ENCODE data around the gene GAL.

The GAL gene

DNA sequence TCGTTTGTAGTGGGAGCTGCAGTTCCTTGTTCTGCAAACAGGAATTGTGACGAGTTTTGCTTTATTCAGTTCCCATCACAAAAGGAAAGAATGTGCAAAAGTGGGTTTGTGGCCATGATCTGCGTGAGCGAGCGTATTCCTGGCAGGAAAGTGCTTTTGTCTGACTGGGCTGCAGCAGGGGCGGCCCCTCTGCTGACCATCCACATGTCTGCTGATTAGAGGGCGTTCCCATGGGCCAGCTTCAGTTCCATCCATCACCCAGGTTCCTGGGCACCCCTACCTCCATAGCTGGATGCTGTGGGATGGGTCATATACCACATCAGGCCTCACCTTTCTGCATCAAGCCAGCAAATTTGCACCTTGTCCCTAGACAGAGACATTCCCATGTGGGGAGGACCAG lies 28.9 kb upstream of the GAL start:
- H3K4me3 ChIP-seq (ENCODE audit: low read depth, low read length): no peak overlapping the region
- TF ChIP-seq, protein P1, sequence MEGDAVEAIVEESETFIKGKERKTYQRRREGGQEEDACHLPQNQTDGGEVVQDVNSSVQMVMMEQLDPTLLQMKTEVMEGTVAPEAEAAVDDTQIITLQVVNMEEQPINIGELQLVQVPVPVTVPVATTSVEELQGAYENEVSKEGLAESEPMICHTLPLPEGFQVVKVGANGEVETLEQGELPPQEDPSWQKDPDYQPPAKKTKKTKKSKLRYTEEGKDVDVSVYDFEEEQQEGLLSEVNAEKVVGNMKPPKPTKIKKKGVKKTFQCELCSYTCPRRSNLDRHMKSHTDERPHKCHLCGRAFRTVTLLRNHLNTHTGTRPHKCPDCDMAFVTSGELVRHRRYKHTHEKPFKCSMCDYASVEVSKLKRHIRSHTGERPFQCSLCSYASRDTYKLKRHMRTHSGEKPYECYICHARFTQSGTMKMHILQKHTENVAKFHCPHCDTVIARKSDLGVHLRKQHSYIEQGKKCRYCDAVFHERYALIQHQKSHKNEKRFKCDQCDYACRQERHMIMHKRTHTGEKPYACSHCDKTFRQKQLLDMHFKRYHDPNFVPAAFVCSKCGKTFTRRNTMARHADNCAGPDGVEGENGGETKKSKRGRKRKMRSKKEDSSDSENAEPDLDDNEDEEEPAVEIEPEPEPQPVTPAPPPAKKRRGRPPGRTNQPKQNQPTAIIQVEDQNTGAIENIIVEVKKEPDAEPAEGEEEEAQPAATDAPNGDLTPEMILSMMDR (IDR thresholded peaks at IDR 0.05; ENCODE audit: low read depth, low read length, missing control alignments): no peak
- no peak for DNase-seq (ENCODE audit: low read depth)

DNA sequence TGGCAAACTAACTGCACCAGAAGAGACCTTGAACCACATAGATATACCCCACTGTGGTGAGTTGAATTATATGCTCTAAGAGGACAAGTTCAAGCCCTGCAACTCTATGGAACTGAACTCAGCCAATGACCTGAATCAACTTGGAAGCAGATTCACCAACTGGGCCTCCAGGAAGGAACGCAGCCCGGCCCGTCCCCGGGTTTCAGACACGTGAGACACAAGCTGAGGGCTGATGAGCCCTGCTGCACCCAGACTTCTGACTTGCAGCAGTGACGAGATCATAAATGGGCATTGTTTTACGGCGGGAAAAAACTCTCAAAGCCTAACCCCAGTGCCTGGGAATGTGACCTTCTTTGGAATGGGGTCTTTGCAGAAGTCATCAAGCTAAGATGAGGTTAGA lies 28.5 kb upstream of the GAL start:
- DNase-seq (ENCODE audit: low read depth): no peak
- TF ChIP-seq, protein P1 (IDR thresholded peaks at IDR 0.05; ENCODE audit: low read depth, low read length, missing control alignments): no peak
- H3K4me3 ChIP-seq (ENCODE audit: low read depth, low read length): no peak overlapping the region

DNA sequence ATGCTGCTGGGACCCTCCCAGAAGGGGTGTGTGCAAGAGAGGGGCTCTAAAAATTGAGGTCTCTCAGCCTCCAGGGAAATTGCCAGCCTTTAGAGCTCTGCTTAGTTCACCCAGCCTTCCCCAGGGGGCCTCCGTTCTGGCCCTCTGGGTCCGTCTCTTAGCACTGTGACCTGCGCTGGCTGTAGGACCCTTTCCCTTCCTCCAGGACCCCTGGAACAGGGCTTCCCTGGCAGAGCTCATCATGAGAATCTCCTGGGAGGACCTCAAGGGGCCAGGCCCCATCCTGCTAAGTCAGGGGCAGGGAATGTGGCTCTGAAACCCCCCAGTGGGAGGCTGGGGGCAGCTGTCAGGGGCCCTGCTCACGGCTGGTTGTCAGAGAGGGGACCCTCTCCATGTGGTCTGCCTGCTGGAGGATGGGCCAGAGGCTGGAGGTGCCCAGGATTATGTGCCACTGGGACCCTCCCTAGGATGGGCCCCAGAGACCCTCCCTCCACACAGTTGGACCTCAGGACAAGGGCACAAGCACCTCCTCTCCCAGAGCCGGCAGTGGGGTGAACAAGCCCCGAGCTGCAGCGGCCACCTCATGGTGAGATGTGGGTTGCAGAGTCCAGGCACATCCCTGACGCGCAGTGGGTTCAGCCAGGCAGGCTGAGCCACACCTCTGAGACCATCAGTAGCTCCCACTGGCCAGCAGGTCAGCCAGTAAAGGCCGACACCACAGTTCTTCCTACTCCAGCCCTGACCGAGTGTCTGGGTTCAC lies 27.1 kb upstream of the GAL start:
- no peak overlapping the region for H3K4me3 ChIP-seq (ENCODE audit: low read depth, low read length)
- TF ChIP-seq, protein P1 (IDR thresholded peaks at IDR 0.05; ENCODE audit: low read depth, low read length, missing control alignments): no peak
- no peak for DNase-seq (ENCODE audit: low read depth)

DNA sequence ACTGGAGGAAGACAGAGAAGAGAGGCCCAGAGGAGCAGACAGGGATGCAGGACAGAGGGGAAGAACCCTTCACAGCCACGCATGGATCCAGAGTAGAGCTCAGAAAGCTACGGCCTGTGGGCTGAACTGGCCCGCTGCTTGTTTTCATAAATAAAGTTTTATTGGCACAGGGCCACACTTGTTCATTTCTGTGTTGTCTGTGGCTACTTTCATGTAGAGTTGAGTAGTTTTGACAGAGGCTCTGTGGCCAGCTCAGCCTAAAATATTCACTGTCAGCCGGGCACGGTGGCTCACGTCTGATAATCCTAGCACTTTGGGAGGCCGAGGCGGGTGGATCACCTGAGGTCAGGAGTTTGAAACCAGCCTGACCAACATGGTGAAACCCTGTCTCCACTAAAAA lies 26.2 kb upstream of the GAL start:
- no peak overlapping the region for H3K4me3 ChIP-seq (ENCODE audit: low read depth, low read length)
- TF ChIP-seq, protein P1 (IDR thresholded peaks at IDR 0.05; ENCODE audit: low read depth, low read length, missing control alignments): no peak
- no peak for DNase-seq (ENCODE audit: low read depth)

DNA sequence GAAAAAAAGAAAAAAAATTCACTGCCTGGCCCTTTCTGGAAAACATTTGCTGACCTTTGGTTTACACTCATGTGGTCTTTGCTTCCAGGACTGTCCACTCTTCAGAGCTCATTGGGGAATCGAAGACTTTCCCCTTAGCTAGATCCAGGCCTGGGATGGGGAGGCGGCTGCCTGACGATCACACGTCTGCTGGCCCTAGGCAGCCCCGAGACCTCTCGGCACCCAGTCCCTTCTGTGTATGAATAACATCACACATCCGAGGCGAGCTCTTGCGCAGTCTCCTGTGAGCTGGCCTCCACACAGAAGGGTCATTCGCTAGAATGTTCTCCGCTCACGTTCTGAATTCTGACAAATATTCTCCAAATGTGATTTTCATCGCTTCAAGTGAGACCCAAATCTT lies 25.7 kb upstream of the GAL start:
- H3K4me3 ChIP-seq (ENCODE audit: low read depth, low read length): no peak overlapping the region
- no peak for DNase-seq (ENCODE audit: low read depth)
- TF ChIP-seq, protein P1 (IDR thresholded peaks at IDR 0.05; ENCODE audit: low read depth, low read length, missing control alignments): no peak

DNA sequence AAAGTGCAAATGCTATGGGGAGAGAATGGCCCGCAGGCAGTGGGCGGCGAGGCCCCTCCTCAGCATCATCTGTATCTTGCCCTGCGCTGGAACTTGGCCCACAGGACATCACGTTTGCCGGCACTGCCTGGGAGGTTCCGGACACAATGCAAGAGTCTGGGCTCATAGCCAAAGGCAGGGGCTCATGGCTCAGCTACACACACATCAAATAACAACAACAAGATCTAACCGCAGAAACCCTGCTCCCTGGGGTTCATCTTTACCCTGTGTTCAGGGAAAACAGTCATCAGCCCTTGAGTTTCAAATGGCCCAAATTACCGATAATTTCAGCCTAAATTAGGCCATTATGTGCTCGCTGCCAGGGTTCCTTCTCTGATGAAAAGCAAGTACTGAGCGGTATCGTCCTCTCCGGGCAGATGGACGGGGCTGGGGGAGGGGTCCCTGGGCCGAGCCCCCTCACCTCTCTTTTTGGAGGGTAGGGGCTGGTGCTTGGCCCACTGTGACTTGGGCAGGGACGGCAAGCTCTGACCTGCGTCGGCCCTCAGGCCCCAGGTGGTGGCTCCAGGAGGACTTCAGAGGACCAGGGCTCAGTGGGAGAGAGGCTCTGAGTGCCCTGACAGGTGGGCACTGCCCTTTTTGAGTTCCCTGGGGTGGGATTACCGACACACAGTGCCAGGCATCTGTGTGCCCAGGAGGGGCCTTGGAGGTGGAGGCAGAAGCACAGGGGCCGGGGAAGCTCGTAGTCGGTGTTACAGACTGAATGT lies 25.0 kb upstream of the GAL start:
- TF ChIP-seq, protein P1 (IDR thresholded peaks at IDR 0.05; ENCODE audit: low read depth, low read length, missing control alignments): no peak

More for the DNA sequence above, 25.0 kb upstream of the GAL start:
- DNase-seq (ENCODE audit: low read depth): no peak
- no peak overlapping the region for H3K4me3 ChIP-seq (ENCODE audit: low read depth, low read length)
